ENCODE data around the gene TCF7L2.
"Not testable (repeated sequence)": the region's sequence is repeated elsewhere in the genome, so short reads cannot be mapped to it uniquely, and the experiment has no call there.

TCF7L2 gene

DNA sequence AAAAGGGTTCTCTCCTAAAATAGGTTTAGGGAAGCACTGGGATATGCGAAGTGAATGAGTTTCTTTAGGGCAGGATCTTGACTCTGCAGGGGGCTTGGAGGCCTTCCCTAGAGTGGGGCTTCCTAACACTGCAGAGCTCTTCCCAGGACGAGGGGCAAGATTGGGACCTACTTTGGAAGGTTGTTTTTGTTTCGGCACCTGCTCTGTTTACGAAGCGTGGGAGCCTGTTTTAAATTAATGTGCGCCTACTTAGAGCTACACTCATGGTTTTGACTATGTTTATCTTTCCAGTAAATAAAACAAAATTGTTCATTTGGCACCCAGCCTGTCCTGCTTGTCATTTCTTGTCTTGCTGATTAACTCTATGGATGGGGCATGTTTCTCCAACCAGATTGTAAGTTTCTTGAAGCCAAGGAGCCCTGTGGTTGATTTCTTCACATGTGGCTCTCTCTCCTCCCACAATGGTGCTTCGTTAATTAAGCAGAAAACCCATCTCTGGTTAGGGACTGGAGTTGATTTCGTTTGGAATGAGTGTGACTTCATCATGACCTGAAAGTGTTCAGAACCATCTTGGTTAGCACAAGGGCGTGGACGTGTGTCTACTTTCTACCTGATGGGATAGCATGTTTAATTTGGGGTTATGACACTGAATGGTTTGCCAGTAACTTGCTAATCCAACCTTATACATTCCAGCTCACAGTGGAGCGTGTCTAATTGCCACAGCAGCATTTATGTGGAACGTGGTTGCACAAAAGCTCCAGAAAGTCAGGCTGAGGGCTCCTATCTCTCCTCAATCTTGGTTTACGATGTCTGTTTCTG is 98.1 kb downstream of the TCF7L2 start:
- no peak for FAIRE-seq

DNA sequence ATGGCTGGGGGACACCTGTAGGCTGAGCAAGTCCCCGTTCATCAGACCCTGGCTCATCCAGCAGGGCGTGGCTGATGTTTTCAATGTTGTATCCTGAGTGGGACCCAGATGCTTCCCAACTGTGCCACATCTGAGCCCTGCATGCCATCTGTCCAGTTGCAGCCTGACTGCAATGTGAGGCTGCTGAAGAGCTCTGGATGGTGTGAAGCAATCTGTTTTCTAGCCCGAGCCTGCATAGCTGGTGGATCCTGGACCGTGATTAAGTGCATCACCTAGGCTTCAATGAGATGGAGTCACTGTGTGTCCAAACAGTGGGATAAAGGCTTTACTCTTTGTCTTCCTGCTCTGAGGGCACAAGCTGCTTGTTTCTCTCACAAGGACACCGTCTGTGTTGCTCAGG is 99.8 kb downstream of the TCF7L2 start:
- FAIRE-seq = no peak

DNA sequence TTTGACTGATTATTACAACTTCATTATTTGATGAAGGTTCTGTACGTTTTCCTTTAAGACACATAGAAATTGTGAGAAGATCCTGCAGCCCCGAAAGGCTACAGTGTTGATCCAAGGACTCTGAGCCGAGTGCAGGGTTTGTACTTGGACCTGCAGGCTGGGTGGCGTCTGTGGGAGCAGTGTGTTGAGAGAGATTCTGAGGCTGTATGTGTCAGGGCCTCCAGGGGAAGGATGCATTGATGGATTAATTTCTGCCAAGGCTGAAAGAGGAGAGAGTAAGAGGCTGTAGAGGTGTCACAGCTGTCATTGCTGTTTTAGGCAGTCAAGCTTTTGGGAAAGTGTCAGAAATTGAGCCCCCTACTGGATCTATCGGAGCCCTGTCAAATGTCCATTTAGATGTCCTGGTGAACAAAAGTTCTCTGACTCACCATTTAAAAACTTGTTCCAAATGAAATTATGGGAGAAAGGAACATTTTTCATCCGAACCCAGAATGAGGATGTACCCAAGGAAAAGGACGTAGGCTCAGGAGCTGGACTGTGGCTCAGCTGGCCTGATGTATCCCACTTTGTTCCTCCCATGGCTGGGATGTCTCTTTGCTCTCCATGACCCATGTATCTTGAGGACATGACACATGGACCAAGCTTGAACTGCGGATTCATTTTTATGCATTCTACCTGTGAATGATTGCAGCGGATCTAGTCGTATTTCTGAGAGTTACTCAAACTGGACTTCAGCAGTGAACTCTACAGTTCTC is 102.2 kb downstream of the TCF7L2 start:
- FAIRE-seq = no peak

DNA sequence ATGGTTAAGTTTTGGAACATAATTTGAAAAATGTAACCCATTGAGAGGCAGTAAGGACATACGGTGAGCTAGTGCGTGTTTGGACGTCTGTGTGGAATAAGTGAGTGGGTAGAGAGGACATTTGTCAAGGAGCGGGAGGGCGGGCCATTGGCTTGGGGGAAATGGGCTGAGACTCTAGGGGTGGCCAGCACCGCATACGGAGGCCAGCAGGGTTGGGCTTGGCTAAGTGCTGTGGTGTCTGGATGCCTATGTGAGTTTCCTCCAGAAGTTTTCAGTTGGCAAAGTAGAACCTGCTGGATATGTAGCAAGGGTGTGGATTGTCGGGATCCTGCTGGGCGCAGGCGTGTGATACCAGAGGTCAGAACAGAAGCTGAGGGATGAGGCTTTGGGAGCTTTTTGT is 103.0 kb downstream of the TCF7L2 start:
- FAIRE-seq = no peak

DNA sequence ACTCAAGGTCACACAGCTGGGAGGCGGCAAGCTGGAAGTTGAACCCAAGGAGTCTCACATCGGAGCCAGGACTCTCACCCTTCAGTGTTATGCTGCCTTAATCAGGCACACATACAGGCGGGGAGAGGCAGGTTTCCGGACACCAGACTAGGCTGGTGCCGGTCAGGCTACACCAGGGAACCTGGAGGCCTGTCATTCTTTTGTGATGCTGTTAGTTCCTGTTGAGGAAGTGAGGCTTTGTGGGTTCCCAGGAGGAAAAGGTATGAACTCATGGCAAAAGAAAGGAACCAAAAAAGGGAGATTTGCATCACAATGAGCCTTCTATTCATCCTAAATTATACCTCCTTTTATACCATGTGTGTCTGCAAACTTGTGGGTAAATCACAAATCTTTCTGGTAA is 103.8 kb downstream of the TCF7L2 start:
- no peak for FAIRE-seq

DNA sequence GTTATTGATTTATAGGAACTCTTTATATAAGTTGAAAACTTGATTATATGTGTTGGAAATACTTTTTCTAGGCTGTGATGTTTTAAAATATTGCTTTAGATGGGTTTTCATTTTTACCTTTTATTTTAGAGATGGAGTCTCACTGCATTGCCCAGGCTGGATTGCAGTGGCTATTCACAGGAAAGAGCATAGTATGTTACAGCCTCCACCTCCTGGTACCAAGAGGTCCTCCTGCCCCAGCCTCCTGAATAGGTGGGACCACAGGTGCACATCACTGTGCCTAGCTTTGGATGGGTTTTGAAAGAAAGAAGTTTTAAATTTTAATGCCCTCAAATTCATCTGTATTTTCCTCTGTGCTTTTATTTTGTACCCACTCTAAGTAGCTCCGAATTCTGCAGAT is 105.4 kb downstream of the TCF7L2 start:
- FAIRE-seq = no peak

DNA sequence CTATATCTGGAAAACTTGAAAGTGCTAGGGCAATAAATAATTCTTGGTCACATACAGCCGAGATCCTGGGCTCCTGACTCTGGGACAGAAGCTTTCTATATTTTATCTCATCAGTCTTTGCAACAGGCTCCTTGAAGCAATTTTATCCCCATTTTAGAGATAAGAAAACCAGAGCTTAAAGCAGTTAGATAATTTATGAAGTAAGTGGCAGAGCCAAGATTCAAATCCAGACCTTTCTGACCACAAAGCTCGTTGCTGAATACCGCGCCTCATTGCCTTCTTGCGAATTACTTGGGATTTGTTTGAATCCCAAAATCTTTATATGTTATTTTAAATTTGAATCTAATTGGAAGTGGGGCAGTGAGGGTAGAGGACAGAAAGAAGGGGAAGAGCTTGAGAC is 106.0 kb downstream of the TCF7L2 start:
- FAIRE-seq = no peak

DNA sequence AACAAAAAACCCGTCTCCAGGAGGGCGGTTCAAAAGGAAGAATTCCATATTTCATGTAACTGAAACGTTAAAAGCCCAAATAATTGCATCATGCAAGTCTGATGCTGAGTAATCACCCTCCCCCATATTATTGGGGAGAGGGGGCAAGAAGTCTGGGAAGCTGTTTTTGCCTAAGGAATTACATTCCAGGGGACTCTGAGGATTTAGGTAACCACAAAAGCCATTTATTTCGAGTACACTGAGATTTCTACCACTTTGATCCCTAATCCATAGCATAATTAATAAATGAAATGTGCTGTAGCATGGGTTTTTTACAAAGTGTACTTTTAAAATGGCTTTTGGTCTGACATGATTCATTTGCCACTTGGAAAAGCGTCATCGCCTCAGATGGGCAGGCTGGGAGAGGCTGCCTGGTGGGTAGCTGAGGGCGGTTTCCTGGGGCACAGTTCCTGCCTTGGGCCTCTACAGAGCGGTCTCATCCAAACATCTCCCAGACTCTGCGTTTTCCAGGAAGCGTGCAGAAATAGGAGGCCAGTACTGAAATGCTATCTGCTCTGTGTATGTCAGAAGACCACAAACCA is 106.5 kb downstream of the TCF7L2 start:
- FAIRE-seq = no peak

DNA sequence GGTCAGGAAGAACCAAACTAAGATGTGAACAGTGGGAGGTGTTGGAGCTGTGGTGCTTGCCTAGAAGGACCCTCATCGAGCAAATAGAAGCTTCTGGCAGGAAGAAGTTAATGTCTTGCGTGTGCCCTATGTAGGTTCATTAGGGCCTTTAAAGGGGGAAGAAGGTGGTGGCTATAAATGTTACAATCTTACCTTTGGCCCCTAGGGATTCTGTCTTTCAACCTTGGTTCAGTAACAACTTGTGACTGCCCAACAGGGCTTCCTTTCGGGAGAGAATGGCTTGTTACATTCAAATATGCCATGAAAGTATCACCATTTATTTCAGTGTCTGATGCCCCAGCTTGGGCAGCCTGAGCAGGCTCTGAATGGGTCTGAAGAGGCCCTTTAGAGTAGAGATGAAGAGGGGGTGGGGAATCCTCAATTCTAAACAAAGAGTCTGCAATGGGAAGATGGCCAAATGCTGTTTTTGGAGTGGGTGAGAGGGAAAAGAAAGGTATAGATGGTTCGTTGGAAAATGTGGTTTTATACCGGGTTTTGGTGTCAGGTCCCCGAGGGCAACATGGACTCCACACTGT is 108.0 kb downstream of the TCF7L2 start:
- no peak for FAIRE-seq

DNA sequence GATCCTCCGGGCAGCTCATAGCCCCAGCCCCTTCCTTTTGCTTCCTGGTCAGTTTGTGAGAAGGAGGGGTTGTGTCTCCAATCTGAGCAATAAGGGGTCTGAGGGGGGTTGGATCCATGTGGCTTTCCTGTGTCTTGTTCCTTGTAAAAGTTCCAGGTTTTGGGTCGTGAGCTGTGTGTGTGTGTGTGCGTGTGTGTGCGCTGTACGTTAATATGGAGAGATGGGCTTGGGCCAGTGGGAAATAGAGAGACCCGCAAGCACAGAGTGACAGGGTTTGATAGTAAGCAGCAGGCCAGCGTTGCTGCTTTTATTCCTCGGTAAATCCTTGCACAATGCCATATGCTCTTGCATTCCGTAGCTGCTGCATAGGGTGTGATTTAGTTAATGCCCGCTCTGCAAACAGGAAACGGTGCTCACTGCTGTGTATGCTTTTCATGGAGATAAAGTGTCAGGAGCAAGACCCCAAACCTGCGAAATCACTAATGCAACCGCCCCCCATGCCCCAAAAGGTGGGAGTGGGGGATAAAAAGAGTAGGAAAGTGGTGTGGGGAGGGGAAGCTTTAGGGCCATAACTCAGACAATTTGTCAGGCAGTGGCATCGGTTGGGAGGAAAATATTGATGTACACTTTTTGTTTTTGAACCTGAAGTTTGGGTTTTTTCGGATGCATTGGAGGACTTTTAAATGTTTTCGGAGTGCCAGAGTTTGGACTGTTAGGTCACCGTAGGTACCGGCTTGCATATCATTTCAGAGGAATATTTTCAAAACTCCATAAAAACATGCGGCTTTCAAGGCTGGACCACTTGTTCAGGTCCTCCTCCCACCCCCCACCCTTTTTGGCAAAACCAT is 108.7 kb downstream of the TCF7L2 start:
- FAIRE-seq = no peak

DNA sequence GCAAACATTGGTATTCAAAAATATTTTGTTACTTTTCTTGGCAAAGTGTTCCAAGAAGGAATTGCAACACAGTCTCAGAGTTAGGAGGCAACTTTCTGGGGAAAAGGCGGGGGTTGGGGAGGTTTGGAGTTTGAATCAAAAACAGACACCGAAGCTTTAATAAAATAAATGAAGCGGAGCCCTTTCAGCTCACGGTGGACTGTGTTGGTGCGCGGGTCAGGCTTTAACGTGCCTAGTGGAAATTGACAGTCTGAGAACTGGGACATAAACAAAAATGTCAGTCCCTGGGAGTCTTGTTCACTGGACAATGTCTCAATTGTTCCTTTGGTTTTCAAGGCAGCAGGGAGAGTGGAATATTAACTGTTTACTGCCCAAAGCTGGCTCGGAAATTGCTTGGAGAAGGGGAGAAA is 109.3 kb downstream of the TCF7L2 start:
- FAIRE-seq = peak; percentile 72

DNA sequence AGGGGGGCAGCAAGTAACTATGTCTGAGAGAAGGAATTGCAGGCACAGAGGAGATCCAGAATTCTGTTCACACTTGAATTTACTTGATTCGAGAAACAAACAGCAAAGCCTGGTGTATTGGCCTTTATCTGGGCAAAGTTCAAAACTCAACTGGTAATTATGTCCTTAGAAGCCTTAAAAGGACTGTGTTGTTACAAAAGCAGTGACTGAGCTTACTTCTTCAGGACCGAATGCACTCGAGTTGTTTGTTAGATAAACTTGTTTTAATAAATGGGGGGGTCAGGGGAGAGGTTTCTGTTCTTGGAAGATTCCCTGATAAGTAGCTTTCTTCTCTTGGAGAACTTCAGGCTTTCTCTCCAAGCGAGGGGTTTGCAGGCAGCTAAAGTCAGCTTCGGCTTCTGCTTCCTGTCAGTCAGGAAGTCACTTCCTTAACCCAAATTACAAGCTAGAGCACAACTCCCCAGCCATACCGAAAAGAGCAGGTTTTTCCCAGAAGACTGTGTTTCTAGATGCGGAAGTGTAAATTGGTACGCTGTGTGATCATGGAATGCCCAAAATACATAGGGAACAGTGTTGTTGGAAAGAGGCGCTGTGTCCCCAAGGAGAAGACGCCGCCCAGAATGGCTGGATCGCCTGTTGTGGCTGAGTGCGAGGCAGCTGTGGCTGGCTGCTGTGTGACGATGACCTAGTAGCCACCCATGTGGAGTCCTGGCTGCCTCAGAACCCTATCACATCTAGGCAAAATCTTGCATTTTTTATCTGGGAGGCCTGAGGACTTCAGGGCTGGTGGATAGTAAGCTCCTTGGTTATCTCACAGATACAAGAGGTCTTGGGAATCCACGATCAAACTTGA is 110.4 kb downstream of the TCF7L2 start:
- FAIRE-seq = no peak

DNA sequence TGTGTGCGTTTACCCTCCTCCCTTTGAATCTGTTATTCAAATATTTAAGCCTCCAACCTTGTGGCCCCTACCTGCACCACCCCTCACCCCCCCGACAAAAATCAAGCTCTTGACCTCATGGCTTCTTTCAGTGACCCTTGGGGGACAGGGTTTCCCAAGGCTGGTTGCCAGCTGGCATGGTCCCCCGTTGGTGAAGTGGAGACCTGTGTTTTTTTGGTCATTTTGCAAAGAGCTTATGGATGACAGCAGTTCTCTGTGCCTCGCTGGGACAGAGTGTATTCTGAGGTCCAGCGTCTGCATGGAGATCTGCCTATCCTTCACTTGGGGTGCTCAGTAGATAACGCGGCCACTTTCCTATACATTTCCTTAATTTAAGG is 111.0 kb downstream of the TCF7L2 start:
- no peak for FAIRE-seq

DNA sequence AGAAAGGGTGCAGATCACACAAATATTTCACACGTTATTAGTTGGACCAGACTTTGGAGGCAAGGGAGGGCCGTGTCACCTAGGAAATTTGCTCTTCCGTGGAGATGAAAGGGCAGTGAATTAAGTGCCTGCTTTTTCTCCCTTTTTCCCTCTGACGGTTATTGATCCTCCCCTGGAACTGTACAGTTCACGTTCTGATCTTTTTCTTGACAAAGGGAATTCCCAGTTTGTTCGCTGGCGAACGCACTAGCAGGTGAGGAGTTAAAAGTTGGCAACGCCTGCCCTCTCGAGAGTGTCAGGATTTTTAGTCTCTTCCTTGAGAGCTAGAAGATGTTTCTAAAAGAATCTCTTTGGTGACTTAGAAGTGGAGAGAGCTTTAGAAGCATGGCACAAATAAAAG is 111.5 kb downstream of the TCF7L2 start:
- no peak for FAIRE-seq

DNA sequence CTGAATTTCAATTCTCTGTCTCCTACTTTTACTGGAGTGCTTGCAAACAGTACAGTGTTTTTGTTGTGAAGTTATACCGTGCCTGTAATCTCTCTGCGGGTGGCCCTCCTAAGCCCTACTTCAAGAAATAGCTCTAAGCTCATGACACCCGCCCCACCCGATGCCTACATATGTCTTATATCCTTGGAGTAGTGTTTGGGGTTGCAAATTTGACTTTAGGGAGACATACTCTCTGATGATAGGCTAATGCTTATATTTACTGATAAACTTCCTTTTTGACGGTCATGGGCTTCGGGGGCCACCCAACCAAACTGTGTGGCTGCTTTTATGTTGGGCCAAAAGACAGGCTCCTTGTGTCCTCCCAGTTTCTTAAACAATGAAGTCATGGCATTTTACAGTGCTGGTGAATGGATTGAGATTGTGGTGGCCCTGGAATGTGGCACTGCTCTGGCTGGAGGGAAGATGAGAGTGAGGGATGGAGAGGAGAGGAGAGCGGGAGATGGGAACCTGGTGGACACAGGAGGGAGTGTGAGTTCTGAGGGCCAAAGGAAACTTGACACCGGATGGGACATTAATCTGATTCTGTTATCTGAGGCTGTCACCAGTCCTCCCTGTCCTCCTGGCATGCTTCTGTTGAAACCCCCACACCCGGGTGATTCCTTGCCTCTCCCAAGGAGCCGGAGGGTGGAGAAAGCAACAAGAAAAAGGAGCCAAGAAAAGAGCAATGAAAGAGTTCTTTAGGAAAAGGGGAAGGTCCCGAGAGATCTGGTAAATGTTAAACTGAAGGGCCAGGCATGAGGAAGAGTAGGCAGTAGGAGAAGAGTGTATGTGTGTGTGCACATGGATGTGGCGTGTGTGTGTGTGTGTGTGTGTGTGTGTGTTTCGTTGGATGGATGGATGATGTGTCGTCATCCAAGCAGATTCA is 113.3 kb downstream of the TCF7L2 start:
- no peak for FAIRE-seq

DNA sequence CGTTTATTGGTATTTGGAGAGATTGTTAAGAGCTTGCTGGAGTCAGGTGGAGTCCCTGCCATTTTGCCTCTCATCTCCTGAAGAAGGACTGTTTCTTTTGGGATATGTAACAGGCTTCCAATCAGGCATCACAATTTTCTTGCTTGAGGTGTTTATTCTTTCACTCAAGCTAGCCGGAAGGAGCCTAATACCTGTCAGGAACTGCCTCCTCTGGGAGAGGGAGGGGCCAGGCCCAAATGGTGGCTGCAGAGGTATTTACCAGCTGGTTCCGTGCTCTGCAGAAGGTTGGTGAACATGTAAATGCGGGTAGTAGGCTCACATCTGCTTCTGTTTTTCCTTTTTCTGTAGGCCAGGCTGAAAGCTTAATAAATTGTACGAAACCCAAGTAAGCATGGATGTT is 114.0 kb downstream of the TCF7L2 start:
- FAIRE-seq = no peak

DNA sequence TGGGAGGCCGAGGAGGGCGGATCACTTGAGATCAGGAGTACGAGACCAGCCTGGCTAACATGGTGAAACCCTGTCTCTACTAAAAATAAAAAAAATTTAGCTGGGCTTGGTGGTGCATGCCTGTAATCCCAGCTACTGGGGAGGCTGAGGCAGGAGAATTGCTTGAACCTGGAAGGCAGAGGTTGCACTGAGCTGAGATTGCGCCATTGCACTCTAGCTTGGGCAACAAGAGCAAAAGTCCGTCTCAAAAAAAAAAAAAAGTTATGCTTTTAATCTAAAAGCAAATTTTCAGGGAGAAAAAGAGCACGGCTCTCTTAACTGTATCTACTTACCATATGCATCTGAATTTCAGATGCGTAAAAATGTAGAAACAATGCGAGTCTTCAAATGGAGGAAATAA is 116.1 kb downstream of the TCF7L2 start:
- not testable (repeated sequence) for FAIRE-seq

DNA sequence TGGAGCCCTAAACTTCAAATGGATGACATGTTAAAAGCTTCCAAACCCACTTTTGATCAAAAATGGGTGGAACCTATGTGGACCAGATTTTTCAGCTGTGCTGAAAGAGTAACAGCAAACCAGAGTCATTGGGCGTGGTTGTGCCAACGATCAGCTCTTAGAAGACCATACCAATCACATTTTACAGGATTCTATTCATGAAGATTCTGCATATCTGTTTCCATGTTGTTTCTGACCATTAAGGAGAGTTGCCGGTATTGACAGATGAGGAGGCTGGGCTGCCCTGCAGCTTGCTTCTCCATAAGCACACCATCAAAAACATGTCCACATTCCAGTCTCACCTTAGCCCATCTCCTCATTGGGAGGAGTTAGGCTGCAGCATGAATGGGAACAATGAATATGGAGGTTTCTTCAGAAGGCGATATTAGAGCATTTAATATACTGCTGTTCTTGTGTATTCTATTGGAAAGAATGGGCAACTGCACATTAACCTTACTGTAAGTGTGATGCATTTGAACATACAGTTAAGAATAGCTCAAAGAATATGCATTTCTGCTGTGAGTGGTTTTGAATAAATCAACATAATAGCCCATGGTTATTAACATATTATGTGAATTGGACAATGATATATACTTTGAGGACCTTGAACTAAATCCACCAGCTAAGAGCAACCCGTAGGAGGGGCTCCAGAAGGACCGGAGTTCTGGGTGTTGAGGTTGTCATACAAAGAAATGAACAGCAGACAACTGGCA is 116.7 kb downstream of the TCF7L2 start:
- no peak for FAIRE-seq

DNA sequence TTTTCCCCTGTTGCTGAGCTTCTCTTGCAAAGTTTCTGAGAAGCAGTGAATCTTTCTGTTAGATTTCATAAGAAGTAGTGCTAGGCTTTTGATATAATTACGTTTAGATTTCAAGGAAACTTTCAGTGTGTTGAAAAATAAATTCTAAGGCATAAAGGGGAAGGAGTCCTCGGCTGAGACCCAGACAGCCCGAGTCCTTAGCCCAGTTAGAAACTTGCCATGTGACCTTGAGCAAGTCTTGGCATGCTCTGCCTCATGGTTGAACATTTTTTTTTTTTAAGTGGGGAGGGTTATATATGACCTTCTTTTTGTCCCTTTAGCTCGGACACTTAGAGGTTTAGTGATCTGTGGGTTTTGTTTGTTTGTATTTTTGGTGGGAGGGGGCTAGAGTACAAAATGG is 117.5 kb downstream of the TCF7L2 start:
- no peak for FAIRE-seq
